Jurkat, Clone E6-1 (cell line): ENCODE measurements around the gene EMX1. TPM values are rescaled to one million over a fixed set of nuclear protein-coding genes. Genes with fewer than 3 reads are reported as not detected.

Experiments used
- DNase-seq: peaks from one replicate; pipeline ENCODE4 v3.0.0-alpha.2; 2011; ENCODE audit warnings: low read depth, low spot score
- H3K4me3 ChIP-seq: 2 replicates; pipeline ENCODE4 v1.5.1; 2011; ENCODE audit warnings: mild to moderate bottlenecking, low read length, control low read depth, moderate library complexity
- polyA plus RNA-seq: library from polyadenylated mRNA; unstranded; fragments of >200 nt; gene quantifications from one replicate; pipeline ENCODE4 v1.2.1, GENCODE V29; 2012; ENCODE audit warnings: missing spikeins; ENCODE audit not compliant: insufficient read length, insufficient read depth

EMX1 gene
- 8.9 TPM for polyA plus RNA-seq

- DNase-seq, result peak; percentile 16
- peak within 1 kb of the TSS; percentile 32 for H3K4me3 ChIP-seq
These were observed at the start of gene EMX1 for GRCh38 chr2:72917138-72917876. Gene EMX1 (plus strand): TSS chr2:72917519. CDS start chr2:72917853, 334 bp downstream.

- no peak for DNase-seq
These were observed 46.3 kb upstream of the EMX1 start for GRCh38 chr2:72871060-72871459.

GRCh38 chr2:72871880-72872279 lies 45.4 kb upstream of the EMX1 start:
- no peak for DNase-seq
- no peak overlapping the region for H3K4me3 ChIP-seq

More at GRCh38 chr2:72871060-72871459, 46.3 kb upstream of the EMX1 start:
- H3K4me3 ChIP-seq, result no peak overlapping the region

GRCh38 chr2:72883356-72883962 lies 33.9 kb upstream of the EMX1 start:
- no peak overlapping the region for H3K4me3 ChIP-seq
- DNase-seq, result peak; percentile 32

GRCh38 chr2:72886505-72887031 lies 30.8 kb upstream of the EMX1 start:
- H3K4me3 ChIP-seq, result peak overlapping the region; percentile 65
- no peak for DNase-seq

- H3K4me3 ChIP-seq, result peak within 1 kb of the TSS; percentile 65
- no peak for DNase-seq
These were observed 30.1 kb upstream of the EMX1 start, which contains the start of gene SPR for GRCh38 chr2:72887032-72887739. Gene SPR (plus strand): TSS chr2:72887408. CDS start chr2:72887433, 25 bp downstream.

- peak; percentile 52 for DNase-seq
- H3K4me3 ChIP-seq, result peak overlapping the region; percentile 65
These were observed 29.4 kb upstream of the EMX1 start for GRCh38 chr2:72887740-72888437.

GRCh38 chr2:72888438-72889202 lies 28.7 kb upstream of the EMX1 start:
- no peak for DNase-seq
- H3K4me3 ChIP-seq, result peak overlapping the region; percentile 65; the same call in 1 of the 2 replicates

GRCh38 chr2:72889991-72890390 lies 27.3 kb upstream of the EMX1 start:
- H3K4me3 ChIP-seq, result no peak overlapping the region
- DNase-seq, result no peak

GRCh38 chr2:72891091-72891818 lies 26.1 kb upstream of the EMX1 start:
- no peak for DNase-seq
- H3K4me3 ChIP-seq, result no peak overlapping the region

GRCh38 chr2:72892506-72893173 lies 24.7 kb upstream of the EMX1 start:
- DNase-seq, result peak; percentile 39
- no peak overlapping the region for H3K4me3 ChIP-seq

- peak; percentile 50 for DNase-seq
- H3K4me3 ChIP-seq, result no peak overlapping the region
These were observed 23.6 kb upstream of the EMX1 start for GRCh38 chr2:72893594-72894319.

GRCh38 chr2:72894514-72894913 lies 22.8 kb upstream of the EMX1 start:
- DNase-seq, result no peak
- no peak overlapping the region for H3K4me3 ChIP-seq

GRCh38 chr2:72895154-72895553 lies 22.2 kb upstream of the EMX1 start:
- no peak overlapping the region for H3K4me3 ChIP-seq
- no peak for DNase-seq

GRCh38 chr2:72895759-72896281 lies 21.5 kb upstream of the EMX1 start:
- H3K4me3 ChIP-seq, result no peak overlapping the region
- DNase-seq, result no peak

GRCh38 chr2:72896446-72896845 lies 20.9 kb upstream of the EMX1 start:
- DNase-seq, result no peak
- no peak overlapping the region for H3K4me3 ChIP-seq
